ENCODE measurements around the gene MAPRE2. TPM values are rescaled to one million over a fixed set of nuclear protein-coding genes. Genes with fewer than 3 reads are reported as not detected.

MAPRE2 gene
- total and polyA plus RNA-seq, 2 of the 13 experiments (the other 11 are each of a cell fraction or from before 2014, with no cell fraction given) = 34.5 to 67.9 TPM

GRCh38 chr18:35040988-35041814 lies at the start of gene MAPRE2 (continued):
- TF ChIP-seq HDAC1 (CRISPR knock-in tag; IDR thresholded peaks at IDR 0.05) = peak; percentile 91
- peak; percentile 38; the same call in 1 of the 2 replicates for TF ChIP-seq IRX3 (CRISPR knock-in tag; IDR thresholded peaks at IDR 0.05; ENCODE audit: borderline replicate concordance, low read depth)
- peak; percentile 76; the same call in 1 of the 2 replicates for TF ChIP-seq ZNF724P (CRISPR knock-in tag; IDR thresholded peaks at IDR 0.05; ENCODE audit: borderline replicate concordance)
- TF ChIP-seq ZNF264 (CRISPR knock-in tag; IDR thresholded peaks at IDR 0.05) = 0 out of 2 replicates have a peak, but pooled peaks have one; percentile 30
- TF ChIP-seq TP53 (CRISPR knock-in tag; conservative IDR thresholded peaks at IDR 0.05) = peak; percentile 10; the same call in 1 of the 2 replicates
- TF ChIP-seq MYPOP (CRISPR knock-in tag; IDR thresholded peaks at IDR 0.05) = peak; percentile 68; the same call in 1 of the 2 replicates
- TF ChIP-seq TAF15 (IDR thresholded peaks at IDR 0.05; ENCODE audit: low read depth, low read length, poor library complexity, severe bottlenecking) = peak; percentile 41
- TF ChIP-seq ZSCAN12 (CRISPR knock-in tag; IDR thresholded peaks at IDR 0.05) = no peak
- TF ChIP-seq ZNF329 (CRISPR knock-in tag; IDR thresholded peaks at IDR 0.05; ENCODE audit: low read depth) = peak; percentile 73; the same call in 1 of the 2 replicates
- no peak; the same call in 1 of the 2 replicates for TF ChIP-seq PHF20 (CRISPR knock-in tag; IDR thresholded peaks at IDR 0.05)
- TF ChIP-seq ZNF337 (CRISPR knock-in tag; IDR thresholded peaks at IDR 0.05; ENCODE audit: borderline replicate concordance, low read depth) = peak; percentile 63; the same call in 1 of the 2 replicates
- no peak for TF ChIP-seq SRF (IDR thresholded peaks at IDR 0.05; ENCODE audit: low read depth, low read length)
- TF ChIP-seq RBAK (CRISPR knock-in tag; IDR thresholded peaks at IDR 0.05) = no peak
- peak; percentile 69; the same call in 1 of the 2 replicates for TF ChIP-seq YEATS2 (CRISPR knock-in tag; IDR thresholded peaks at IDR 0.05; ENCODE audit: borderline replicate concordance)
- peak; percentile 95; the same call in 1 of the 2 replicates for TF ChIP-seq SIN3A (IDR thresholded peaks at IDR 0.05; ENCODE audit: borderline replicate concordance, low read depth, low read length)
- TF ChIP-seq REST (IDR thresholded peaks at IDR 0.05; ENCODE audit: borderline replicate concordance in 1 of 2, low read depth in 1 of 2, low read length in 2 of 2) = no peak
- TF ChIP-seq PTBP1 (IDR thresholded peaks at IDR 0.05; ENCODE audit: low read depth, low read length, poor library complexity, severe bottlenecking) = peak; percentile 40
- no peak for TF ChIP-seq NR3C1 (CRISPR knock-in tag; IDR thresholded peaks at IDR 0.05)
- no peak for TF ChIP-seq ONECUT2 (CRISPR knock-in tag; IDR thresholded peaks at IDR 0.05)
- peak; percentile 84 for TF ChIP-seq BHLHE40 (IDR thresholded peaks at IDR 0.05; ENCODE audit: low read length)
- peak; percentile 19; the same call in 1 of the 2 replicates for TF ChIP-seq HNF4A (CRISPR knock-in tag; IDR thresholded peaks at IDR 0.05)
- peak; percentile 81; the same call in 1 of the 2 replicates for TF ChIP-seq ZNF709 (CRISPR knock-in tag; IDR thresholded peaks at IDR 0.05)
- TF ChIP-seq ZNF546 (CRISPR knock-in tag; conservative IDR thresholded peaks at IDR 0.05) = no peak
- TF ChIP-seq ZNF430 (CRISPR knock-in tag; IDR thresholded peaks at IDR 0.05) = 0 out of 2 replicates have a peak, but pooled peaks have one; percentile 61

Data from HepG2 (cell line).